SU-DHL-6 (cell line): ENCODE data around the gene FGF10.

ENCODE experiments used
- H2AFZ ChIP-seq: fragments of 200-600 bp; sonication (generic); 2 replicates; pipeline ENCODE4 v1.6.1; 2014; ENCODE audit warnings: low read depth, mild to moderate bottlenecking, moderate library complexity, mixed read lengths, antibody characterized with exemption, low read length; ENCODE audit not compliant: severe bottlenecking
- H3F3A ChIP-seq: fragments of 200-600 bp; shearing (Covaris generic); 2 replicates; pipeline ENCODE4 v1.6.0; 2016; ENCODE audit warnings: antibody characterized with exemption, mild to moderate bottlenecking; ENCODE audit not compliant: insufficient read depth
- H3K27ac ChIP-seq: fragments of 200-600 bp; sonication (generic); 2 replicates; pipeline ENCODE4 v1.5.1; 2016; ENCODE audit warnings: low read depth, mild to moderate bottlenecking, low read length, moderate library complexity, mixed read lengths
- H3K27me3 ChIP-seq: fragments of 200-600 bp; sonication (generic), shearing (Covaris generic); 2 replicates; pipeline ENCODE4 v1.6.0; 2014; ENCODE audit warnings: mild to moderate bottlenecking, low read length
- H3K36me3 ChIP-seq: fragments of 200-600 bp; sonication (generic); 2 replicates; pipeline ENCODE4 v1.6.1; 2014; ENCODE audit warnings: mild to moderate bottlenecking, low read length, mixed read lengths
- H3K4me2 ChIP-seq: fragments of 300-600, 200-600 bp; shearing (Covaris generic), sonication (generic); 2 replicates; pipeline ENCODE4 v1.6.0; 2014; ENCODE audit warnings: low read length, low read depth, mild to moderate bottlenecking; ENCODE audit not compliant: poor library complexity, severe bottlenecking
- H3K4me3 ChIP-seq: fragments of 200-600 bp; sonication (generic); 2 replicates; pipeline ENCODE4 v1.5.1; 2014; ENCODE audit warnings: antibody characterized with exemption, low read length, mild to moderate bottlenecking, mixed read lengths; ENCODE audit not compliant: insufficient read depth, poor library complexity, severe bottlenecking
- H3K79me2 ChIP-seq: fragments of 200-600 bp; sonication (generic); 2 replicates; pipeline ENCODE4 v1.6.1; 2014; ENCODE audit warnings: mild to moderate bottlenecking, low read length, moderate library complexity; ENCODE audit not compliant: insufficient read depth
- H3K9ac ChIP-seq: fragments of 200-600 bp; sonication (generic); 2 replicates; pipeline ENCODE4 v1.7.0; 2014; ENCODE audit warnings: mild to moderate bottlenecking, low read length
- H3K9me2 ChIP-seq: fragments of 200-600 bp; sonication (generic); replicated peaks from 2 replicates; pipeline ENCODE4 v1.6.1; 2014; ENCODE audit warnings: low read length; ENCODE audit not compliant: insufficient read depth
- H3K9me3 ChIP-seq: fragments of 200-600 bp; sonication (generic); 2 replicates; pipeline ENCODE4 v1.6.1; 2014; ENCODE audit warnings: low read length, mixed read lengths; ENCODE audit not compliant: insufficient read depth
- H4K20me1 ChIP-seq: fragments of 200-600 bp; sonication (generic); 2 replicates; pipeline ENCODE4 v1.6.1; 2014; ENCODE audit warnings: low read depth, mild to moderate bottlenecking, antibody characterized with exemption, low read length, moderate library complexity, mixed read lengths
- EZH2phosphoT487 ChIP-seq: fragments of 200-600 bp; sonication (generic), shearing (Covaris generic); conservative IDR thresholded peaks from 2 replicates; pipeline ENCODE4 v1.6.1; 2018; ENCODE audit warnings: mild to moderate bottlenecking, antibody characterized with exemption, low read length, moderate library complexity, mixed read lengths
- TF ChIP-seq, protein P1 (sequence below): fragments of 200-600 bp; sonication (generic); IDR thresholded peaks from one replicate; pipeline ENCODE4 v1.5.1; 2017; ENCODE audit warnings: antibody characterized with exemption, mild to moderate bottlenecking, low read length, moderate library complexity; ENCODE audit not compliant: insufficient read depth, poor library complexity, severe bottlenecking

Gene FGF10

GRCh38 chr5:44292736-44293135 is 96.5 kb downstream of the FGF10 start:
- H3K9me3 ChIP-seq: no peaks in the 10 kb centered on the region
- no peaks in the 10 kb centered on the region for H3F3A ChIP-seq
- no peak for TF ChIP-seq EZH2phosphoT487
- TF ChIP-seq, protein P1, sequence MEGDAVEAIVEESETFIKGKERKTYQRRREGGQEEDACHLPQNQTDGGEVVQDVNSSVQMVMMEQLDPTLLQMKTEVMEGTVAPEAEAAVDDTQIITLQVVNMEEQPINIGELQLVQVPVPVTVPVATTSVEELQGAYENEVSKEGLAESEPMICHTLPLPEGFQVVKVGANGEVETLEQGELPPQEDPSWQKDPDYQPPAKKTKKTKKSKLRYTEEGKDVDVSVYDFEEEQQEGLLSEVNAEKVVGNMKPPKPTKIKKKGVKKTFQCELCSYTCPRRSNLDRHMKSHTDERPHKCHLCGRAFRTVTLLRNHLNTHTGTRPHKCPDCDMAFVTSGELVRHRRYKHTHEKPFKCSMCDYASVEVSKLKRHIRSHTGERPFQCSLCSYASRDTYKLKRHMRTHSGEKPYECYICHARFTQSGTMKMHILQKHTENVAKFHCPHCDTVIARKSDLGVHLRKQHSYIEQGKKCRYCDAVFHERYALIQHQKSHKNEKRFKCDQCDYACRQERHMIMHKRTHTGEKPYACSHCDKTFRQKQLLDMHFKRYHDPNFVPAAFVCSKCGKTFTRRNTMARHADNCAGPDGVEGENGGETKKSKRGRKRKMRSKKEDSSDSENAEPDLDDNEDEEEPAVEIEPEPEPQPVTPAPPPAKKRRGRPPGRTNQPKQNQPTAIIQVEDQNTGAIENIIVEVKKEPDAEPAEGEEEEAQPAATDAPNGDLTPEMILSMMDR: no peak
- H3K36me3 ChIP-seq: no peaks in the 10 kb centered on the region
- H3K4me3 ChIP-seq: no peak overlapping the region
- no peak overlapping the region for H3K9ac ChIP-seq
- no peak overlapping the region for H2AFZ ChIP-seq
- no peaks in the 10 kb centered on the region for H4K20me1 ChIP-seq
- H3K27ac ChIP-seq: no peak overlapping the region
- no peaks in the 10 kb centered on the region for H3K27me3 ChIP-seq
- H3K79me2 ChIP-seq: no peaks in the 10 kb centered on the region
- H3K4me2 ChIP-seq: no peak overlapping the region
- no peaks in the 10 kb centered on the region for H3K9me2 ChIP-seq

- H4K20me1 ChIP-seq: no peaks in the 10 kb centered on the region
- no peak overlapping the region for H3K4me2 ChIP-seq
- no peak overlapping the region for H3K9ac ChIP-seq
- H3K27ac ChIP-seq: no peak overlapping the region
- H3K79me2 ChIP-seq: no peaks in the 10 kb centered on the region
- H2AFZ ChIP-seq: no peak overlapping the region
- no peaks in the 10 kb centered on the region for H3F3A ChIP-seq
- H3K27me3 ChIP-seq: no peaks in the 10 kb centered on the region
- H3K9me3 ChIP-seq: no peaks in the 10 kb centered on the region
- no peak overlapping the region for H3K4me3 ChIP-seq
- H3K36me3 ChIP-seq: no peaks in the 10 kb centered on the region
- H3K9me2 ChIP-seq: no peaks in the 10 kb centered on the region
- no peak for TF ChIP-seq EZH2phosphoT487
- TF ChIP-seq, protein P1: no peak
Measured at GRCh38 chr5:44278469-44278868, 110.8 kb downstream of the FGF10 start.

DNA sequence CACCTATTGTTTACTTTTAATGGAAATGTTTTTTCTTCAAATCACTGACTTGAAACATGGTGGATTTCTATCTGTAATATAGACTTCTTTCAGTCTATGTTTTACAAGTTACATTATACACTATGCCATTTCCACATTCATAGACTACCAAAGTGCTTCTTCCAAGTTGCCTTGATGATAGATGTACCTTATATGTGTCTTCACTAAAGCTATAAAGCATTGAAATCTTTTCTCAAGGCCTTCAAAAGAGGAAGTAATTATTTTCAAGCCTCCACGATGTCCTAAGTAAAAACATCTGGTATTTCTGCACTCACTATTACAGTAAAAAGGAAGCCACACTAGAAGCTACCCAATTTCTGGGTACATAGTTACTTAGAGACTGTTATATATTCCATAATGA is 113.3 kb downstream of the FGF10 start:
- H3K79me2 ChIP-seq: no peaks in the 10 kb centered on the region
- no peaks in the 10 kb centered on the region for H3F3A ChIP-seq
- H3K27me3 ChIP-seq: no peaks in the 10 kb centered on the region
- H3K9me2 ChIP-seq: no peaks in the 10 kb centered on the region
- no peaks in the 10 kb centered on the region for H3K36me3 ChIP-seq
- H3K4me3 ChIP-seq: no peak overlapping the region
- H3K9ac ChIP-seq: no peak overlapping the region
- H3K4me2 ChIP-seq: no peak overlapping the region
- H2AFZ ChIP-seq: no peak overlapping the region
- no peaks in the 10 kb centered on the region for H4K20me1 ChIP-seq
- no peaks in the 10 kb centered on the region for H3K9me3 ChIP-seq
- H3K27ac ChIP-seq: no peak overlapping the region
- TF ChIP-seq EZH2phosphoT487: no peak
- TF ChIP-seq, protein P1: no peak
